A673 (cell line): Measurements from ENCODE around the gene A2M. TPM values are rescaled to one million over a fixed set of nuclear protein-coding genes. Genes with fewer than 3 reads are reported as not detected.

Experiments used
- BruUV-seq: library from RNA; stranded (reverse); fragments of 400-500 nt; replicated peaks from 2 replicates; lab custom pipeline; 2021; lab: Mats Ljungman, UMichigan
- CTCF ChIA-PET: fragments of 300-600 bp; sonication (Branson Sonifier 250); formaldehyde crosslinking; loops from one replicate; lab custom pipeline; 2022; ENCODE audit warnings: antibody characterized with exemption; lab: Charles Lee
- POLR2A ChIA-PET: fragments of 300-600 bp; sonication (Branson Sonifier 250); formaldehyde crosslinking; loops from one replicate; lab custom pipeline; 2022; ENCODE audit warnings: antibody characterized with exemption; ENCODE audit not compliant: low non-redundant PET; lab: Charles Lee
- DNase-seq: peaks from one replicate; pipeline ENCODE4 v3.0.0-alpha.2; 2015; ENCODE audit warnings: low spot score
- H3K27ac ChIP-seq: fragments of 200-600 bp; sonication (generic); 2 replicates; pipeline ENCODE4 v1.5.1; 2016; ENCODE audit warnings: mixed run types, low read depth, mild to moderate bottlenecking, mixed read lengths, antibody characterized with exemption, low read length; ENCODE audit not compliant: poor library complexity, severe bottlenecking
- H3K27me3 ChIP-seq: fragments of 200-600 bp; sonication (generic); replicated peaks from 2 replicates; pipeline ENCODE4 v1.6.1; 2017; ENCODE audit warnings: mixed run types, low read depth, mild to moderate bottlenecking, mixed read lengths, antibody characterized with exemption, low read length; ENCODE audit not compliant: insufficient read depth, poor library complexity
- H3K36me3 ChIP-seq: fragments of 200-600 bp; sonication (generic); 2 replicates; pipeline ENCODE4 v1.6.1; 2016; ENCODE audit warnings: mixed run types, mild to moderate bottlenecking, mixed read lengths, antibody characterized with exemption, low read length; ENCODE audit not compliant: insufficient read depth, poor library complexity, severe bottlenecking
- H3K4me1 ChIP-seq: fragments of 200-600 bp; sonication (generic); 2 replicates; pipeline ENCODE4 v1.6.1; 2017; ENCODE audit warnings: mixed run types, mild to moderate bottlenecking, mixed read lengths, antibody characterized with exemption, low read length; ENCODE audit not compliant: insufficient read depth, poor library complexity, severe bottlenecking
- H3K4me3 ChIP-seq: fragments of 200-600 bp; sonication (generic); 2 replicates; pipeline ENCODE4 v1.5.1; 2016; ENCODE audit warnings: low read depth, mixed run types, mild to moderate bottlenecking, mixed read lengths, low read length; ENCODE audit not compliant: poor library complexity, severe bottlenecking
- H3K9me3 ChIP-seq: fragments of 200-600 bp; sonication (generic); 2 replicates; pipeline ENCODE4 v1.6.1; 2016; ENCODE audit warnings: mixed run types, low read depth, mild to moderate bottlenecking, mixed read lengths, antibody characterized with exemption, low read length; ENCODE audit not compliant: poor library complexity, severe bottlenecking
- EZH2 ChIP-seq: fragments of 200-600 bp; sonication (generic); IDR thresholded peaks from 2 replicates; pipeline ENCODE4 v1.6.1; 2017; ENCODE audit warnings: borderline replicate concordance, low read depth, mild to moderate bottlenecking, mixed read lengths, antibody characterized with exemption, low read length; ENCODE audit not compliant: poor library complexity, severe bottlenecking
- intact Hi-C: fragments of 100-400 bp; cut with micrococcal nuclease; formaldehyde crosslinking; loops from one replicate; pipeline ENCODE4 v1.10.0; 2022; ENCODE audit not compliant: unreplicated experiment
- total RNA-seq: library from RNA; stranded (reverse); gene quantifications from 2 replicates; pipeline ENCODE4 v1.2.3, GENCODE V29; 2021
- TF ChIP-seq, protein P1 (sequence below): fragments of 300-800, 200-600 bp; sonication (generic); conservative IDR thresholded peaks from 2 replicates; pipeline ENCODE4 v1.5.1; 2017; ENCODE audit warnings: low read depth, mild to moderate bottlenecking, antibody characterized with exemption, low read length, moderate library complexity, mixed read lengths

Gene A2M
- total RNA-seq, 1 experiment from 2014 or later = 1.3 TPM

DNA sequence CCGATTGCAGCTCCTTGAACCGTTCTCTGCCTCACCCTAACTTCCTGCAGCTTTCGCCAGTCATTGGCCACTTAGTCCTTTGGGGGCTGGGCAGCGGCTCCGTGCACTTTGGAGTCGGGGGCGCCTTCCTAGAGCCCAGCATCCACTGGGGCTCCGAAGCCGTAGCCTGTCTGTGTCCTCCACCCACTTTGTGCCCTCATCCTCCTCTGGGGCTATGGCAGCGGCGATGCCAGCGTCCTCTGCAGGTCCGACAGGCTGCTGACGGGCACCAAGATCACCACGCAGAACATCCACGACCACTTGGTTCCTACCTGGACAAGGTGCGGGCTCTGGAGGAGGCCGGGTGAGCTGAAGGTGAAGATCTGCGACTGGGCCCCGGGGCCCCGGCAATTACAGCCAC lies 11.8 kb upstream of the A2M start:
- Histone ChIP-seq H3K4me1 (no peaks in the 10 kb centered on the region), H3K27me3 (no peaks in the 10 kb centered on the region), H3K9me3 (no peaks in the 10 kb centered on the region), H3K27ac (no peak overlapping the region), H3K4me3 (no peak overlapping the region), H3K36me3 (no peaks in the 10 kb centered on the region)
- no peak for DNase-seq
- intact Hi-C loops = no loop called here
- ChIA-PET POLR2A (no interaction called here), CTCF (no interaction called here)
- no TSS peak for BruUV-seq
- TF ChIP-seq, protein P1, sequence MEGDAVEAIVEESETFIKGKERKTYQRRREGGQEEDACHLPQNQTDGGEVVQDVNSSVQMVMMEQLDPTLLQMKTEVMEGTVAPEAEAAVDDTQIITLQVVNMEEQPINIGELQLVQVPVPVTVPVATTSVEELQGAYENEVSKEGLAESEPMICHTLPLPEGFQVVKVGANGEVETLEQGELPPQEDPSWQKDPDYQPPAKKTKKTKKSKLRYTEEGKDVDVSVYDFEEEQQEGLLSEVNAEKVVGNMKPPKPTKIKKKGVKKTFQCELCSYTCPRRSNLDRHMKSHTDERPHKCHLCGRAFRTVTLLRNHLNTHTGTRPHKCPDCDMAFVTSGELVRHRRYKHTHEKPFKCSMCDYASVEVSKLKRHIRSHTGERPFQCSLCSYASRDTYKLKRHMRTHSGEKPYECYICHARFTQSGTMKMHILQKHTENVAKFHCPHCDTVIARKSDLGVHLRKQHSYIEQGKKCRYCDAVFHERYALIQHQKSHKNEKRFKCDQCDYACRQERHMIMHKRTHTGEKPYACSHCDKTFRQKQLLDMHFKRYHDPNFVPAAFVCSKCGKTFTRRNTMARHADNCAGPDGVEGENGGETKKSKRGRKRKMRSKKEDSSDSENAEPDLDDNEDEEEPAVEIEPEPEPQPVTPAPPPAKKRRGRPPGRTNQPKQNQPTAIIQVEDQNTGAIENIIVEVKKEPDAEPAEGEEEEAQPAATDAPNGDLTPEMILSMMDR = no peak
- no peak for TF ChIP-seq EZH2

DNA sequence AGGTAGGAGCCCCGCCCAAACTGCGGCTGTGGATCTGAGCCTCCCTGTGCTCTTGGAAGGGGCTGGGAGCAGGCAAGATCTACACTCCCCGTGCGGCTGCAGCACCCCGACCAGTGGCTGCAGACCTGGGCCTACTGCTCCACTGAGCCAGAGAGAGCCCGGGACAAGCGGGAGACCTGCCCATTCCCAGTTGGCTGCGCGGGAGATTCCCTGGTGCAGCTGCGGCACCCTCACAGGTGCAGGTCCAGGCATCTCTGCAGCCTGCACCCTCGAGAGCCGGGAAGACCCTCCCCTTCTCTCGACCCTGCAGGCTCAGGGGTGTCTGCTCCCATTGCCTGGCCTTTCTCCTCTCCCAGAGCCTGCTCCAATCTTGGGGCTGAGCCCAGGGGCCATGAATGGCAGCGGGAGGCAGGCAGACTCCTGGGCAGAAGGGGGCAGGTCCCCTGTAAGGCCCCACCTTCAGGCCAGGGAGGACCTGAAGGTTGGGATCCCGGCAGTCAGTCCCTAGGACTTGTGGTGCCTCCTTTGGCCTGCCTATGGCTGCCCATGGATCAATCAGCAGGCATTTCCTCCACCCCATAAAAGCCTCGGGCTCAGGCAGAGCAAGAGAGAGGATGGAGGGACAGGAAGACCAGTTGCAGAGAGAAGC lies 8.8 kb upstream of the A2M start:
- no peaks in the 10 kb centered on the region for H3K9me3 ChIP-seq
- H3K27ac ChIP-seq = no peak overlapping the region
- ChIA-PET POLR2A (no interaction called here), CTCF (no interaction called here)
- H3K27me3 ChIP-seq = no peaks in the 10 kb centered on the region
- H3K4me1 ChIP-seq = no peaks in the 10 kb centered on the region
- no peak for DNase-seq
- intact Hi-C loops = no loop called here
- H3K36me3 ChIP-seq = no peaks in the 10 kb centered on the region
- TF ChIP-seq, protein P1 = no peak
- no peak for TF ChIP-seq EZH2
- no peak overlapping the region for H3K4me3 ChIP-seq
- no TSS peak for BruUV-seq

DNA sequence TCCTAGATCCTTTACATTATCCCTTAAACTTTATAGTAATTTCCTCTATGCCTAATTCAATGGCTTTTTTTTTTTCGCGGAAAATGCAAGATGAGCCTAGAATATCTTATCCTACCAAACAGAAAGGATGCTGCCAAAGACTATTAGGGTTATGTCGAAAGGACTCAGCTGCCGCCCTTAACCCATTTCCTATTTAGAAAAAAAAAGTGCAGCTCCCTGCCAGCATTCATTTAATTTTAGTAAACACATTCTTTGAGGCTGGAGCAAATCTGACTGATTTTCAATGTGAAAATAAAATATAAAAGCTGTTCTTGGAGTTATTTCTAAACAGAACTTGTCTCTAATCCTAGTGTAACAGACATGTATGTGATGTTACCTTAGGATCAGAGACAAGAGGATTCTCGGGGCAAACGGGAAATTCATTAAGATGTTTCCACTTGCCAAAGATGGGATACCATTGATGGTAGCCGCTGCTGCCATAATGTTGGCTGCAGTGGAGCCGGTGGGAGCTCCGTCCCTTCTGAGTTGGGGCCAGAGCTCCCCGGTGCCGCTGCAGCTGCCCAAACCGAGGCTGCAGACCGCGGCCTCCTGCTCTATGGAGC lies 8.2 kb upstream of the A2M start:
- Histone ChIP-seq H3K4me3 (no peak overlapping the region), H3K4me1 (no peaks in the 10 kb centered on the region), H3K27ac (no peak overlapping the region), H3K36me3 (no peaks in the 10 kb centered on the region), H3K27me3 (no peaks in the 10 kb centered on the region), H3K9me3 (no peaks in the 10 kb centered on the region)
- BruUV-seq = no TSS peak
- intact Hi-C loops = no loop called here
- CTCF ChIA-PET = no interaction called here
- no peak for TF ChIP-seq EZH2
- TF ChIP-seq, protein P1 = no peak
- POLR2A ChIA-PET = no interaction called here
- no peak for DNase-seq
